ENCODE results near the gene PCNX3.

PCNX3 gene

GRCh38 chr11:65580756-65581155, 34.8 kb upstream of the PCNX3 start:
- DNase-seq (ENCODE audit: low read depth) = no peak

- DNase-seq (ENCODE audit: low read depth) = no peak
Observed at GRCh38 chr11:65581928-65582327, 33.6 kb upstream of the PCNX3 start.

- no peak for DNase-seq (ENCODE audit: low read depth)
Observed at GRCh38 chr11:65583589-65583988, 32.0 kb upstream of the PCNX3 start.

GRCh38 chr11:65584106-65584505, 31.5 kb upstream of the PCNX3 start:
- DNase-seq (ENCODE audit: low read depth) = no peak

- no peak for DNase-seq (ENCODE audit: low read depth)
Observed at GRCh38 chr11:65584723-65585171, 30.8 kb upstream of the PCNX3 start.

- DNase-seq (ENCODE audit: low read depth) = no peak
Observed at GRCh38 chr11:65585396-65586246, 30.0 kb upstream of the PCNX3 start.

- no peak for DNase-seq (ENCODE audit: low read depth)
Observed at GRCh38 chr11:65586247-65586630, 29.3 kb upstream of the PCNX3 start.

GRCh38 chr11:65586676-65587075, 28.9 kb upstream of the PCNX3 start:
- no peak for DNase-seq (ENCODE audit: low read depth)

- DNase-seq (ENCODE audit: low read depth) = peak; percentile 55
Observed at GRCh38 chr11:65588199-65589054, 27.1 kb upstream of the PCNX3 start.

GRCh38 chr11:65589444-65590239, 25.9 kb upstream of the PCNX3 start:
- DNase-seq (ENCODE audit: low read depth) = no peak

- DNase-seq (ENCODE audit: low read depth) = no peak
Observed at GRCh38 chr11:65590240-65590738, 25.3 kb upstream of the PCNX3 start.

GRCh38 chr11:65591939-65592857, 23.4 kb upstream of the PCNX3 start:
- no peak for DNase-seq (ENCODE audit: low read depth)

- no peak for DNase-seq (ENCODE audit: low read depth)
Observed at GRCh38 chr11:65592858-65593517, 22.6 kb upstream of the PCNX3 start.

- no peak for DNase-seq (ENCODE audit: low read depth)
Observed at GRCh38 chr11:65593518-65594414, 21.8 kb upstream of the PCNX3 start.

GRCh38 chr11:65595131-65595530, 20.4 kb upstream of the PCNX3 start:
- DNase-seq (ENCODE audit: low read depth) = no peak

- no peak for DNase-seq (ENCODE audit: low read depth)
Observed at GRCh38 chr11:65595543-65596281, 19.9 kb upstream of the PCNX3 start, which contains the start of gene KCNK7. Gene KCNK7, minus strand, starts transcription at chr11:65595800. Its CDS starts 28 bp downstream, at chr11:65595772.

GRCh38 chr11:65596520-65596919, 19.1 kb upstream of the PCNX3 start:
- DNase-seq (ENCODE audit: low read depth) = no peak

GRCh38 chr11:65598258-65598699, 17.3 kb upstream of the PCNX3 start:
- no peak for DNase-seq (ENCODE audit: low read depth)
